Tibial nerve (tissue), 4 donors: ENCODE data around the gene MEGF6. TPM values are rescaled to one million over a fixed set of nuclear protein-coding genes. Genes with fewer than 3 reads are reported as not detected.

ENCODE experiments used
- DNase-seq, 2 donors: peaks; one replicate each; pipeline ENCODE4 v3.0.0-alpha.2; 2019; ENCODE audit warnings: low spot score in 2 of 2
- H3K27ac ChIP-seq, 4 donors: fragments of 200-600 bp; sonication (generic) in 3 of 4; one replicate each; pipeline ENCODE4 v1.5.1; 2017 to 2019; ENCODE audit warnings: mild to moderate bottlenecking in 1 of 4
- H3K27me3 ChIP-seq, 2 donors: fragments of 200-600 bp; sonication (generic) in 1 of 2; one replicate each; pipeline versions ENCODE4 v1.5.1 to v1.6.0; 2017 to 2019
- H3K36me3 ChIP-seq, 3 donors: fragments of 200-600 bp; sonication (generic); one replicate each; pipeline ENCODE4 v1.5.1; 2018 to 2019
- H3K4me1 ChIP-seq, 4 donors: fragments of 200-600 bp; sonication (generic) in 3 of 4; one replicate each; pipeline ENCODE4 v1.5.1; 2017 to 2019
- H3K4me3 ChIP-seq, 4 donors: fragments of 200-600 bp; sonication (generic) in 3 of 4; one replicate each; pipeline ENCODE4 v1.5.1; 2017 to 2019; ENCODE audit warnings: mild to moderate bottlenecking in 1 of 4, moderate library complexity in 1 of 4
- H3K9me3 ChIP-seq, 4 donors: fragments of 200-600 bp; sonication (generic) in 3 of 4; one replicate each; pipeline ENCODE4 v1.5.1; 2017 to 2019
- EP300 ChIP-seq, 2 donors: sonication (generic); formaldehyde crosslinking; IDR thresholded peaks; one replicate each; pipeline ENCODE4 v1.6.1; 2017; ENCODE audit warnings: antibody characterized with exemption in 2 of 2, mild to moderate bottlenecking in 1 of 2
- POLR2A ChIP-seq, 2 donors: fragments of 450-650 bp; IDR thresholded peaks; one replicate each; pipeline ENCODE4 v1.6.1; 2017; ENCODE audit warnings: antibody characterized with exemption in 2 of 2, mild to moderate bottlenecking in 2 of 2, moderate library complexity in 2 of 2
- WGBS, 2 donors: methylation state at CpG; one replicate each; pipeline ENCODE4 v1.1.5; 2018; 5-methylcytosine and 5-hydroxymethylcytosine counted together
- total RNA-seq, 4 donors: library from RNA; depleted of rRNA; stranded (reverse); fragments of >200 nt; gene quantifications; one replicate each; pipeline ENCODE4 v1.1.0, GENCODE V29; 2016
- TF ChIP-seq, protein P1 (sequence below), 5 experiments: fragments of 200-600 bp in 3 of 5; fragments of 450-650 bp in 2 of 5; sonication (generic) in 3 of 5; IDR thresholded peaks; one replicate each; pipeline ENCODE4 v1.5.1; 2016 to 2019; ENCODE audit warnings: antibody characterized with exemption in 5 of 5, mild to moderate bottlenecking in 3 of 5, moderate library complexity in 2 of 5

Gene MEGF6
- total RNA-seq, 4 donors from 2014 or later: 25.3 to 63.3 (median 42.8) TPM

DNA sequence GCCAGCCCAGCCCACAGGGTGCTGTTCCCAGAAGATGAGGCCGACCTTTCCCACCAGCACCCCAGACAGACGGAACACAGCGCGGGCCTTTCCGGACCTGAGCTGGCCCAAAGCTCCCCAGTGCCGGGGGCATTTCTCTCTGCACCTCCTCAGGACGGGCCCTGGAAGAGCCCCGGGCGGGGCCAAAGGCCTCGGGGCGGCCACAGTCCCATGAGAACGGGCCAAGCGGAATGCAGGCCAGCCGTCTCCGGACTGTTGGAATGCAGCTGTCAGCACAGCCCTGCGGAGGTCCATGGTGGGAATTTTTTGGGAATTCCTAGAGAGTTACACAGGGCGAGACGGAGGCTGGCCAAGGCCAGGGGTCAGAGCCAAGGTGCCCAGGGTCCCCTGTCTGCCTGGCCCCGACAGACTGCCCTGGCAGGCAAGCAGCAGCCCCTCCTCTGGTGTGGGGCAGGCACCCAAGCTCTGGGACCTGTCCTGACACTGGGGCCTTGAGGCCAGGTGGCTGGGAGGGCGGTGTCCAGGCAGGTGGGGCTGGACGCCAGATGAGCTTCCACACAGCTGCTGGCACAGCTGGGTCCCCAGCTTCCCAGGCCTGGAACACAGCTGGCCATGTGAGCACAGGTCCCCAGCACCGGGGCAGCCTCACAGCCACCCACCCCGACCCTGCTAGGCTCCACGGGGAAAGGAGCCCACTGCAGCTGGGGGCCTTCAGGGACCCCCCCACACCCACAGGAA is 63.0 kb downstream of the MEGF6 start:
- DNase-seq: no peak
- H3K4me1 ChIP-seq: peaks cover 0 to 26% (median 4%) of the 10 kb centered on the region in 4 donors
- no peak overlapping the region for H3K4me3 ChIP-seq
- WGBS, 2 donors: 59 to 68% methylated on average over 13 to 19 of the region's 24 CpGs
- H3K36me3 ChIP-seq: no peaks in the 10 kb centered on the region
- H3K27ac ChIP-seq: no peak overlapping the region
- TF ChIP-seq, protein P1, sequence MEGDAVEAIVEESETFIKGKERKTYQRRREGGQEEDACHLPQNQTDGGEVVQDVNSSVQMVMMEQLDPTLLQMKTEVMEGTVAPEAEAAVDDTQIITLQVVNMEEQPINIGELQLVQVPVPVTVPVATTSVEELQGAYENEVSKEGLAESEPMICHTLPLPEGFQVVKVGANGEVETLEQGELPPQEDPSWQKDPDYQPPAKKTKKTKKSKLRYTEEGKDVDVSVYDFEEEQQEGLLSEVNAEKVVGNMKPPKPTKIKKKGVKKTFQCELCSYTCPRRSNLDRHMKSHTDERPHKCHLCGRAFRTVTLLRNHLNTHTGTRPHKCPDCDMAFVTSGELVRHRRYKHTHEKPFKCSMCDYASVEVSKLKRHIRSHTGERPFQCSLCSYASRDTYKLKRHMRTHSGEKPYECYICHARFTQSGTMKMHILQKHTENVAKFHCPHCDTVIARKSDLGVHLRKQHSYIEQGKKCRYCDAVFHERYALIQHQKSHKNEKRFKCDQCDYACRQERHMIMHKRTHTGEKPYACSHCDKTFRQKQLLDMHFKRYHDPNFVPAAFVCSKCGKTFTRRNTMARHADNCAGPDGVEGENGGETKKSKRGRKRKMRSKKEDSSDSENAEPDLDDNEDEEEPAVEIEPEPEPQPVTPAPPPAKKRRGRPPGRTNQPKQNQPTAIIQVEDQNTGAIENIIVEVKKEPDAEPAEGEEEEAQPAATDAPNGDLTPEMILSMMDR (IDR thresholded peaks at IDR 0.05): no peak
- no peak for TF ChIP-seq EP300 (IDR thresholded peaks at IDR 0.05)
- TF ChIP-seq POLR2A (IDR thresholded peaks at IDR 0.05): no peak
- no peaks in the 10 kb centered on the region for H3K27me3 ChIP-seq
- no peaks in the 10 kb centered on the region for H3K9me3 ChIP-seq

GRCh38 chr1:3547055-3548005 is 64.0 kb downstream of the MEGF6 start:
- TF ChIP-seq, protein P1 (IDR thresholded peaks at IDR 0.05): no peak
- TF ChIP-seq POLR2A (IDR thresholded peaks at IDR 0.05): no peak
- no peak for TF ChIP-seq EP300 (IDR thresholded peaks at IDR 0.05)
- no peak for DNase-seq
- Histone ChIP-seq H3K9me3 (no peaks in the 10 kb centered on the region), H3K4me1 (peaks cover 0 to 35% (median 4%) of the 10 kb centered on the region in 4 donors), H3K36me3 (no peaks in the 10 kb centered on the region), H3K27ac (no peak overlapping the region), H3K4me3 (no peak overlapping the region), H3K27me3 (no peaks in the 10 kb centered on the region)
- 75 to 85% methylated on average over 34 to 35 of the region's 38 CpGs for WGBS, 2 donors

DNA sequence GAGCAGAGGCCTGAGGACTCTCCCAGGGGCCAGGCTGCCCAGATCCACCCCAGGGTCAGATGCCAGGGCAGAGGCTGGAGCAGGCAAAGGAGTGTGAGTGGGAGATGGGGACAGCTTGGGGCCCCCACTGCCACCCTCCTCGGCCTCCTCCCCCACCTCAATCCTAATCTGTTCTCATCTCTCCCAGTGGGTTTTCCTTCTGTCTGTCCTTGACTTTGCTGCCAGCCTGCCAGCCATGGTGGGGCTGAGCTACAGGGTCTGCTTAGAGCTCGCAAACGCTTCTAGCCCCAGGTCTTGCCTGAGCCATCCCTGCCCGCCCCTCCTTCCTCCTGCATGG is 65.3 kb downstream of the MEGF6 start:
- WGBS, 2 donors: 61 to 65% methylated on average over 4 of the region's 4 CpGs

GRCh38 chr1:3545363-3546047 is 65.8 kb downstream of the MEGF6 start:
- Histone ChIP-seq H3K27ac (no peak overlapping the region), H3K27me3 (no peaks in the 10 kb centered on the region), H3K4me1 (peaks cover 0 to 42% (median 4%) of the 10 kb centered on the region in 4 donors), H3K4me3 (no peak overlapping the region), H3K9me3 (no peaks in the 10 kb centered on the region), H3K36me3 (no peaks in the 10 kb centered on the region)
- no peak for DNase-seq
- TF ChIP-seq, protein P1 (IDR thresholded peaks at IDR 0.05): no peak
- TF ChIP-seq POLR2A (IDR thresholded peaks at IDR 0.05): no peak
- TF ChIP-seq EP300 (IDR thresholded peaks at IDR 0.05): no peak
- WGBS, 2 donors: 58 to 61% methylated on average over 7 to 20 of the region's 21 CpGs

More for the DNA sequence above, 65.3 kb downstream of the MEGF6 start:
- no peak for DNase-seq
- Histone ChIP-seq H3K27me3 (no peaks in the 10 kb centered on the region), H3K4me1 (peaks cover 0 to 42% (median 4%) of the 10 kb centered on the region in 4 donors), H3K27ac (no peak overlapping the region), H3K36me3 (no peaks in the 10 kb centered on the region), H3K9me3 (no peaks in the 10 kb centered on the region), H3K4me3 (no peak overlapping the region)
- TF ChIP-seq EP300 (IDR thresholded peaks at IDR 0.05): no peak
- TF ChIP-seq, protein P1 (IDR thresholded peaks at IDR 0.05): no peak
- TF ChIP-seq POLR2A (IDR thresholded peaks at IDR 0.05): no peak
